CD4-positive, alpha-beta T cell treated with Interleukin-21 for 1 hour (primary cell): ENCODE measurements around the gene CCDC92.

Source experiments
- DNase-seq: peaks from one replicate; pipeline ENCODE4 v3.0.0-alpha.2; 2020

CCDC92 gene

DNA sequence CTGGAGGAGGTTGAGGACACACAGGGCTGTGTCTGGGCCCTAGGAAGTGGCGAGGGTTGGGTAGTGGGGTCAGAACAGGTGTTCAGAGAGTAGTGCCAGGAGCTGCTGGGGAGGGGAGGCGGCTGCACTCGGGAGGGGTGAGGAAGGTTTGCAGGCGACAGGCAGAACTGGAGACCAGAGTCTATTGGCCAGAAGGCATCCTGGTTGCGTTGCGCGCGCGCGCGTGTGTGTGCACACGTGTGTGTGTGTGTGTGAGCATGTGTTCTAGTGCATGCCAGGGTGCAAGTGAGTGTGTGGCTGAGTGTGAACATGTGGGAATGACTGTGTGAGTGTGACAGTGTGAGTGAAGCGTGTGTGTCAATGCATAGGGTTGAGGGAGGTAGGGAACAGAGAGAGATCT, 86.4 kb downstream of the CCDC92 start:
- DNase-seq: no peak
